ENCODE measurements around the gene NCBP2. TPM values are rescaled to one million over a fixed set of nuclear protein-coding genes. Genes with fewer than 3 reads are reported as not detected.

NCBP2 gene
- total RNA-seq, 1 donor from 2014 or later = 80.8 TPM

DNA sequence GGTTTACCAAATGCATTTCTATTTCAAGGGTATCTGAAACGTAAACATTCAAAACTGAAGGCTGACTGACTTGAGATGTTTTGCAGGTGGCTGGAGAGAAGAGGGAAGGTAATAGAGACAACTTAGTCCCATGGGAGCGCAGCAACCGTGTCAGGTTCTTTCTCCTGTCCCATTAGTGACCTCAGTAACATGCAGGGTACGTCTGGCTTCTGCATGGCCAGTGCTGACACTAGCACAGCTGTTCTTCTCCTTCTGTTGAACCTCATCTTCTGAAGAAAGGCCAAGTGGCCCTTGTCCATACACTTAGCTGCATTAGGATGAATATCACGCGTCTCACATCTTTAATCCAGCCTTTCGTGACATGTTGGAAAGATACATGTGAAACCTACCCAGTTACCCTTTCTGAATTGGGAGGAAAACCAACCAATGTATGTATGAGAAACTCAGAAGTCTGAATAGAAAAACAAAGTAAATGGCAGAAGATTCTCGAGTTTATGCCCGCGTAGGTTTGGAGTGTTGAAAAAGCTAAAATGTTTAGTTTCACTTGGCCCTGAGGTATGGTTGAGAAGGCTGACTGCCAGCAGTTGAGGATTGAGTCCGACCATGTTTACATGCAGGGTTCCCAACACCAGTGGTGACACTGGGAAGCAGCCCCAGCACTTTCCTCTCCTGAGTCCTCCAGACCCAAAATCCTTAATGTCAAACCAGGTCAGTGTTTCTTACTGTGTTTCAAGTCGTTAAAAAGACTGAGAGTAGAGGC is 10.3 kb downstream of the NCBP2 start:
- no peak overlapping the region for H3K27ac ChIP-seq
- Mint-ChIP-seq H3K27me3 (ENCODE audit: insufficient read depth, low read depth) (no peaks in the 10 kb centered on the region), H3K27ac (no peak overlapping the region), H3K4me1 (no peaks in the 10 kb centered on the region), H3K36me3 (peaks cover 24% of the 10 kb centered on the region), H3K4me3 (no peak overlapping the region), H3K9me3 (no peaks in the 10 kb centered on the region)
- H3K79me2 ChIP-seq (ENCODE audit: low read depth) = no peaks in the 10 kb centered on the region
- no peak overlapping the region for H3K4me3 ChIP-seq
- peaks cover 6% of the 10 kb centered on the region for H3K36me3 ChIP-seq
- no peak overlapping the region for H3K4me2 ChIP-seq
- no peaks in the 10 kb centered on the region for H3K4me1 ChIP-seq
- H3F3A ChIP-seq (ENCODE audit: low read depth) = peaks cover 22% of the 10 kb centered on the region
- H3K27me3 ChIP-seq = no peaks in the 10 kb centered on the region
- DNase-seq (ENCODE audit: low spot score) = no peak
- TF ChIP-seq EZH2 (IDR thresholded peaks at IDR 0.05) (no peak), EZH2phosphoT487 (IDR thresholded peaks at IDR 0.05) (no peak)
- TF ChIP-seq, protein P1, sequence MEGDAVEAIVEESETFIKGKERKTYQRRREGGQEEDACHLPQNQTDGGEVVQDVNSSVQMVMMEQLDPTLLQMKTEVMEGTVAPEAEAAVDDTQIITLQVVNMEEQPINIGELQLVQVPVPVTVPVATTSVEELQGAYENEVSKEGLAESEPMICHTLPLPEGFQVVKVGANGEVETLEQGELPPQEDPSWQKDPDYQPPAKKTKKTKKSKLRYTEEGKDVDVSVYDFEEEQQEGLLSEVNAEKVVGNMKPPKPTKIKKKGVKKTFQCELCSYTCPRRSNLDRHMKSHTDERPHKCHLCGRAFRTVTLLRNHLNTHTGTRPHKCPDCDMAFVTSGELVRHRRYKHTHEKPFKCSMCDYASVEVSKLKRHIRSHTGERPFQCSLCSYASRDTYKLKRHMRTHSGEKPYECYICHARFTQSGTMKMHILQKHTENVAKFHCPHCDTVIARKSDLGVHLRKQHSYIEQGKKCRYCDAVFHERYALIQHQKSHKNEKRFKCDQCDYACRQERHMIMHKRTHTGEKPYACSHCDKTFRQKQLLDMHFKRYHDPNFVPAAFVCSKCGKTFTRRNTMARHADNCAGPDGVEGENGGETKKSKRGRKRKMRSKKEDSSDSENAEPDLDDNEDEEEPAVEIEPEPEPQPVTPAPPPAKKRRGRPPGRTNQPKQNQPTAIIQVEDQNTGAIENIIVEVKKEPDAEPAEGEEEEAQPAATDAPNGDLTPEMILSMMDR (IDR thresholded peaks at IDR 0.05) = no peak
- H3K9me3 ChIP-seq (ENCODE audit: low read depth) = no peaks in the 10 kb centered on the region
- no peak overlapping the region for H3K9ac ChIP-seq
- H2AFZ ChIP-seq (replicated peaks) = no peak overlapping the region
- H4K20me1 ChIP-seq (ENCODE audit: low read depth) = no peaks in the 10 kb centered on the region

- Histone ChIP-seq H3K4me2 (no peak overlapping the region), H3K27me3 (no peaks in the 10 kb centered on the region), H3K4me1 (no peaks in the 10 kb centered on the region), H2AFZ (replicated peaks) (no peak overlapping the region), H3K9me3 (ENCODE audit: low read depth) (no peaks in the 10 kb centered on the region), H3K27ac (no peak overlapping the region), H3K79me2 (ENCODE audit: low read depth) (no peaks in the 10 kb centered on the region), H3K4me3 (no peak overlapping the region), H3F3A (ENCODE audit: low read depth) (peaks cover 19% of the 10 kb centered on the region), H3K9ac (no peak overlapping the region), H3K36me3 (peaks cover 2% of the 10 kb centered on the region), H4K20me1 (ENCODE audit: low read depth) (no peaks in the 10 kb centered on the region)
- Mint-ChIP-seq H3K27me3 (ENCODE audit: insufficient read depth, low read depth) (no peaks in the 10 kb centered on the region), H3K9me3 (no peaks in the 10 kb centered on the region), H3K36me3 (peaks cover 18% of the 10 kb centered on the region), H3K4me1 (no peaks in the 10 kb centered on the region), H3K27ac (no peak overlapping the region), H3K4me3 (no peak overlapping the region)
- DNase-seq (ENCODE audit: low spot score) = no peak
- TF ChIP-seq EZH2phosphoT487 (IDR thresholded peaks at IDR 0.05) = no peak
- TF ChIP-seq, protein P1 (IDR thresholded peaks at IDR 0.05) = no peak
- no peak for TF ChIP-seq EZH2 (IDR thresholded peaks at IDR 0.05)
These were observed 11.2 kb downstream of the NCBP2 start for GRCh38 chr3:196931157-196931556.

- Histone ChIP-seq H3K9ac (no peak overlapping the region), H4K20me1 (ENCODE audit: low read depth) (no peaks in the 10 kb centered on the region), H2AFZ (replicated peaks) (no peak overlapping the region), H3K79me2 (ENCODE audit: low read depth) (no peaks in the 10 kb centered on the region), H3K9me3 (ENCODE audit: low read depth) (no peaks in the 10 kb centered on the region), H3K4me3 (no peak overlapping the region), H3K4me1 (no peaks in the 10 kb centered on the region), H3K27me3 (no peaks in the 10 kb centered on the region), H3K27ac (no peak overlapping the region), H3K4me2 (no peak overlapping the region), H3F3A (ENCODE audit: low read depth) (peaks cover 4% of the 10 kb centered on the region), H3K36me3 (peaks cover 6% of the 10 kb centered on the region)
- Mint-ChIP-seq H3K27me3 (ENCODE audit: insufficient read depth, low read depth) (no peaks in the 10 kb centered on the region), H3K4me3 (no peak overlapping the region), H3K27ac (no peak overlapping the region), H3K36me3 (peaks cover 9% of the 10 kb centered on the region), H3K9me3 (no peaks in the 10 kb centered on the region), H3K4me1 (no peaks in the 10 kb centered on the region)
- TF ChIP-seq EZH2 (IDR thresholded peaks at IDR 0.05) (no peak), EZH2phosphoT487 (IDR thresholded peaks at IDR 0.05) (no peak)
- TF ChIP-seq, protein P1 (IDR thresholded peaks at IDR 0.05) = no peak
- no peak for DNase-seq (ENCODE audit: low spot score)
These were observed 14.5 kb downstream of the NCBP2 start for GRCh38 chr3:196927571-196928453.

Data from neural progenitor cell (in vitro differentiated cells).